Naive thymus-derived CD4-positive, alpha-beta T cell (primary cell): ENCODE measurements around the gene UXS1. TPM values are rescaled to one million over a fixed set of nuclear protein-coding genes. Genes with fewer than 3 reads are reported as not detected.
A peak's percentile ranks its signal among the peaks of the same experiment; 100 is the strongest.

Experiments
- ATAC-seq: fragments of 150-1000 bp; cut with Tn5 transposase; 2 replicates; pipeline ENCODE4 v1.10.0; 2021; ENCODE audit warnings: mild to moderate bottlenecking, moderate library complexity
- CTCF ChIA-PET: fragments of 350-600 bp; sonication (Branson Sonifier 250); formaldehyde crosslinking; loops from one replicate; lab custom pipeline; 2021; ENCODE audit warnings: antibody characterized with exemption; lab: Charles Lee
- POLR2A ChIA-PET: fragments of 350-600 bp; sonication (Branson Sonifier 250); formaldehyde crosslinking; loops from one replicate; lab custom pipeline; 2021; ENCODE audit warnings: antibody characterized with exemption, inconsistent platforms; lab: Charles Lee
- DNase-seq, 9 donors: peaks; one replicate each; pipeline versions ENCODE4 v3.0.0 to v3.0.0-alpha.2; 2020 to 2022; ENCODE audit warnings: mixed read lengths in 1 of 9
- H3K27ac ChIP-seq: one replicate; pipeline ENCODE4 v1.7.0; 2013; ENCODE audit warnings: mild to moderate bottlenecking, low read depth, low read length, moderate library complexity
- H3K27me3 ChIP-seq, 2 donors: one replicate each; pipeline ENCODE4 v1.7.0; 2013; ENCODE audit warnings: low read length in 2 of 2, mild to moderate bottlenecking in 2 of 2, moderate library complexity in 2 of 2; ENCODE audit not compliant: control insufficient read depth in 2 of 2, insufficient read depth in 2 of 2
- H3K36me3 ChIP-seq, 3 experiments: 1 replicate in 2 of 3; 2 replicates in 1 of 3; pipeline ENCODE4 v1.7.0; 2013; ENCODE audit warnings: low read length in 3 of 3, mild to moderate bottlenecking in 3 of 3, moderate library complexity in 1 of 3; ENCODE audit not compliant: insufficient read depth in 3 of 3, control insufficient read depth in 2 of 3
- H3K4me1 ChIP-seq, 2 donors: one replicate each; pipeline ENCODE4 v1.7.0; 2013; ENCODE audit warnings: low read length in 2 of 2, mild to moderate bottlenecking in 2 of 2, moderate library complexity in 1 of 2; ENCODE audit not compliant: control insufficient read depth in 2 of 2, insufficient read depth in 2 of 2
- H3K4me3 ChIP-seq: 2 replicates; pipeline ENCODE4 v1.7.0; 2013; ENCODE audit warnings: mild to moderate bottlenecking, low read length
- H3K9me3 ChIP-seq, 3 experiments: 1 replicate in 2 of 3; 2 replicates in 1 of 3; pipeline ENCODE4 v1.7.0; 2013; ENCODE audit warnings: low read length in 3 of 3; ENCODE audit not compliant: control insufficient read depth in 2 of 3
- H3K27ac Mint-ChIP-seq, 9 donors: one replicate each; pipeline ENCODE4 v1.8.0; 2020 to 2022; ENCODE audit warnings: mixed read lengths in 9 of 9, mild to moderate bottlenecking in 8 of 9, moderate library complexity in 5 of 9, inconsistent platforms in 2 of 9
- H3K27me3 Mint-ChIP-seq, 5 donors: one replicate each; pipeline ENCODE4 v1.8.0; 2021 to 2022; ENCODE audit warnings: mixed read lengths in 5 of 5, mild to moderate bottlenecking in 1 of 5
- H3K36me3 Mint-ChIP-seq, 5 donors: one replicate each; pipeline ENCODE4 v1.8.0; 2020 to 2022; ENCODE audit warnings: mixed read lengths in 5 of 5, mild to moderate bottlenecking in 3 of 5, inconsistent platforms in 1 of 5
- H3K4me1 Mint-ChIP-seq, 7 donors: one replicate each; pipeline ENCODE4 v1.8.0; 2020 to 2022; ENCODE audit warnings: mixed read lengths in 7 of 7, mild to moderate bottlenecking in 3 of 7, inconsistent platforms in 1 of 7
- H3K4me3 Mint-ChIP-seq, 10 donors: one replicate each; pipeline ENCODE4 v1.8.0; 2020 to 2022; ENCODE audit warnings: mild to moderate bottlenecking in 10 of 10, mixed read lengths in 10 of 10, moderate library complexity in 6 of 10, inconsistent platforms in 2 of 10
- H3K9me3 Mint-ChIP-seq, 11 donors: one replicate each; pipeline ENCODE4 v1.8.0; 2020 to 2022; ENCODE audit warnings: mixed read lengths in 11 of 11, mild to moderate bottlenecking in 4 of 11, inconsistent platforms in 1 of 11, moderate library complexity in 1 of 11
- intact Hi-C, 2 donors: fragments of 100-400 bp; cut with micrococcal nuclease; formaldehyde crosslinking; loops; one replicate each; pipeline ENCODE4 v1.15.1; 2023
- polyA plus RNA-seq, 2 donors: library from polyadenylated mRNA; unstranded; fragments of 300-500 nt; fragmentation: Illumina TruSeq; gene quantifications; one replicate each; pipeline ENCODE4 v1.2.3, GENCODE V29; 2021
- total RNA-seq, 6 experiments: library from RNA in 5 of 6; stranded (reverse) in 5 of 6; gene quantifications; 1 replicate in 5 of 6; 2 replicates in 1 of 6; pipeline ENCODE4 v1.2.3 and lab custom pipeline; 2021 to 2026

UXS1 gene
- total and polyA plus RNA-seq, 7 experiments from 2014 or later = 52.3 to 185 (median 93.3) TPM

DNA sequence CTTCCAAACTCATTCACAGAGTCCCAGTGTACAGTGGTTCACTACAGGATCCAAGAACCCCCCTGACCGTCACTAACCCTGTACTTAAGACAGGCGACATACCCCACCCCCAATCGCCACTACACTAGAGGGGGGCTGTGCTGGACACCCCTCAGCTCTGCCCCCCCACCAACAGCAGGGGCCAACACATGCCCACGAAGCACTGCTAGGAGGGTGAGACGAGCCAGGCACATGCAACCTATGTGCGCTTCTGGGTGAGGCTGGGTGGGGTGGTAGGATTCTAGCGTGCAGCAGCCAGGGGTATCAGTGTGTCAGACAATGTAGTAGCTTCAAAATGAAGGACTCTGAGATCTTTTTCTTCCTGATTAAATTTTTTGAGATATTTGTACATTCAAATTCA is 67.8 kb downstream of the UXS1 start:
- H3K27ac Mint-ChIP-seq = peak overlapping the region in 8 of 9 donors; percentile 3 to 81 (median 60)
- H3K36me3 Mint-ChIP-seq = peaks cover 13 to 55% (median 30%) of the 10 kb centered on the region in 5 donors
- Histone ChIP-seq H3K4me1 (no peaks in the 10 kb centered on the region), H3K27me3 (no peaks in the 10 kb centered on the region), H3K27ac (no peak overlapping the region), H3K9me3 (no peaks in the 10 kb centered on the region), H3K4me3 (no peak overlapping the region), H3K36me3 (peaks cover 9 to 77% (median 33%) of the 10 kb centered on the region in 3 experiments)
- no peak overlapping the region for H3K4me3 Mint-ChIP-seq
- H3K27me3 Mint-ChIP-seq = no peaks in the 10 kb centered on the region
- DNase-seq (no peak), ATAC-seq (no peak)
- H3K9me3 Mint-ChIP-seq = no peaks in the 10 kb centered on the region
- CTCF ChIA-PET = no interaction called here
- H3K4me1 Mint-ChIP-seq = peaks cover 8 to 34% (median 25%) of the 10 kb centered on the region in 7 donors
- intact Hi-C loops = loop anchor here in 1 of 2 donors (5.0 kb wide), 1 partner anchor 36 kb away; no protein-coding TSS in a partner anchor
- POLR2A ChIA-PET = no interaction called here

DNA sequence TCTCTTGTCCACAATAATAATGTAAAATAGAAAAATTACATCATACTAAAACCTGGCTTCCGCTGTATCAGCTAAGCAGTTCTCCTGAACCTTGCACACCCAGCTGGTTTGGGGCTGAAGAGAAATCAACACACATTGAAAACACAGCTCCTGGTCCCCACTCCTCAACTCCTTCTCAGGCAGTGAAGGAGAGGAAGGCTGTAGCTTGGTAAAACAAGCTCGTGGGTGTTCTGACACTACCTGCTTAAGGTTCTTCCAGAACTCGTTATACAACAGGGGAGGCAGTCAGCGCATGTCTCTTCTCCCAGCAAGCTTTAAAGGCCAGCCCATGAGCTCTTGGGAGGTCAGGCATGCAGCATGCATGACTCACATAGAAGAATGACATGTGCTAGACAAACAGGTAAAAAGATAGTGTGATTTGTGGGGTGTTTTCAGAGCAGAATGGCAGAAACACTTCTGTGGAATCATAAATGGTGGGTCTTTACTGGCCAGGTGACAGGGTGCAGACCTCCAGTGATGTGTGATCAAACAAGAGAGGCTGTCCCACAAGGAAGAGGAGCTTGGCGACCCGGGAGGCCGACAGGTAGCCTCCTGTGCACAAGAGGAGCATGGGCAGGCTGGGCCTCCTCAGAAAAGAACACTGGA is 69.1 kb downstream of the UXS1 start:
- no peak overlapping the region for H3K27ac ChIP-seq
- no peaks in the 10 kb centered on the region for H3K9me3 ChIP-seq
- Mint-ChIP-seq H3K27ac (peak overlapping the region in 6 of 9 donors; percentile 16 to 76 (median 57)), H3K27me3 (no peaks in the 10 kb centered on the region), H3K4me1 (peaks cover 8 to 31% (median 23%) of the 10 kb centered on the region in 7 donors), H3K4me3 (no peak overlapping the region), H3K9me3 (no peaks in the 10 kb centered on the region), H3K36me3 (peaks cover 13 to 62% (median 31%) of the 10 kb centered on the region in 5 donors)
- no peaks in the 10 kb centered on the region for H3K4me1 ChIP-seq
- ATAC-seq = no peak
- no peaks in the 10 kb centered on the region for H3K27me3 ChIP-seq
- POLR2A ChIA-PET = no interaction called here
- CTCF ChIA-PET = no interaction called here
- intact Hi-C loops = loop anchor here (5.0 kb wide), 1 partner anchor 37 kb away; no protein-coding TSS in a partner anchor
- peaks cover 9 to 89% (median 34%) of the 10 kb centered on the region in 3 experiments for H3K36me3 ChIP-seq
- DNase-seq = no peak
- H3K4me3 ChIP-seq = no peak overlapping the region

DNA sequence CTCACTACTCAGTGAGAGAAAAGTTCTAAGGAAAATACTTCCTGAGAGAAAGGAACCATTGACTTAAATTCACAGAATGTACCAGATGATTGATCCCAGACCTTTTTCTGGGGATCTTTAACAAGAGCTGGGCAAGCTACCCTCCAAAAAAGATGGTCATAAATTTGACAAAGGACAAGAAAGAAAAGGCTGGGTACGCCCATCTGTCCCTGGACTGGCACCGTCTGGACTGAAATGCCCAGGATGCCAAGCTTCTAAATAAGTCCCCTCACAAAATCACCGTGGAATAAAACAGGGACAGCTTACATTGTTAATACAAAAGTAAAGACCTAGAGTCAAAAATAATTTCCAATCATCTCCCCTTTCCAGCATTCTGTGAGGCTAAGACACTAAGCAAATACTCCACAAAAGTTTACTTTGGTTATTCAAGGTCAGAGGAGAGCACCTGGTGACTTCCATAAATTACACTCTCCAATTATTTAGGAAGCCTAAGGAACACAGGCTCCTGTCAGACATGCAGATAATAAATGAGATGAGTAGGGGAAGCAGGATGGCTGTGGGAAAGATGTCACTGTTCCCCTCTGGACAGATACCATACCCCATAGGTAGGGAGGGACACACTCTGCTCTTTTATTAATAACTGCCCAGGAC is 69.9 kb downstream of the UXS1 start:
- H3K4me1 ChIP-seq = no peaks in the 10 kb centered on the region
- DNase-seq (no peak), ATAC-seq (no peak)
- Mint-ChIP-seq H3K27me3 (no peaks in the 10 kb centered on the region), H3K36me3 (peaks cover 9 to 65% (median 28%) of the 10 kb centered on the region in 5 donors), H3K4me3 (no peak overlapping the region), H3K9me3 (no peaks in the 10 kb centered on the region), H3K27ac (peak overlapping the region in 8 of 9 donors; percentile 34 to 88 (median 51)), H3K4me1 (peaks cover 8 to 25% (median 22%) of the 10 kb centered on the region in 7 donors)
- ChIA-PET CTCF (no interaction called here), POLR2A (no interaction called here)
- no peaks in the 10 kb centered on the region for H3K27me3 ChIP-seq
- H3K27ac ChIP-seq = no peak overlapping the region
- no peaks in the 10 kb centered on the region for H3K9me3 ChIP-seq
- intact Hi-C loops = loop anchor here in 1 of 2 donors (5.0 kb wide), 1 partner anchor 38 kb away; no protein-coding TSS in a partner anchor
- H3K4me3 ChIP-seq = no peak overlapping the region
- peaks cover 9 to 93% (median 36%) of the 10 kb centered on the region in 3 experiments for H3K36me3 ChIP-seq

DNA sequence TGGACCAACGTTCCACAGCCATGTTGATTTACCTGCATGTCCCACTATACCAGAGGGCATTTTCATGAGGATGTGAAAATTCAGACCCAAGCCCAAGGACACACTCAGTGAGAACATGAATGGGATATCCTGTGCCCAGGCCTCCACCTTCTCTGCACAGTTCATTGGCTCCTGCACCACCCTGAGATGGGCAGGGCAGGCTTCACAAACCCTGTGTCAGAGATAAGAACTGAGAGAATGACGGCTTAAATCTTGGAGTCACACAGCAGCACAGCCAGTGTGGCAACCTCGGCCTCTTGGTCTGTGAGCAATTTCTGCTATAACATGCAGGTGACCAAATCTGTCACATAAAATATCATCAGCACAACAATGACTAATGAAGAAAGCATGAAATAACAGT is 71.9 kb downstream of the UXS1 start:
- peaks cover 4 to 89% (median 23%) of the 10 kb centered on the region in 3 experiments for H3K36me3 ChIP-seq
- DNase-seq (no peak), ATAC-seq (no peak)
- no peak overlapping the region for H3K4me3 ChIP-seq
- H3K9me3 ChIP-seq = no peaks in the 10 kb centered on the region
- H3K27ac ChIP-seq = no peak overlapping the region
- intact Hi-C loops = loop anchor here in 1 of 2 donors (5.0 kb wide), 1 partner anchor 40 kb away; no protein-coding TSS in a partner anchor
- H3K36me3 Mint-ChIP-seq = peaks cover 8 to 51% (median 16%) of the 10 kb centered on the region in 5 donors
- ChIA-PET CTCF (no interaction called here), POLR2A (no interaction called here)
- H3K27ac Mint-ChIP-seq = peak overlapping the region in 2 of 9 donors; percentile 33 to 52
- no peaks in the 10 kb centered on the region for H3K4me1 ChIP-seq
- H3K27me3 ChIP-seq = no peaks in the 10 kb centered on the region
- peaks cover 5 to 16% (median 8%) of the 10 kb centered on the region in 7 donors for H3K4me1 Mint-ChIP-seq
- H3K4me3 Mint-ChIP-seq = no peak overlapping the region
- H3K27me3 Mint-ChIP-seq = no peaks in the 10 kb centered on the region
- no peaks in the 10 kb centered on the region for H3K9me3 Mint-ChIP-seq

DNA sequence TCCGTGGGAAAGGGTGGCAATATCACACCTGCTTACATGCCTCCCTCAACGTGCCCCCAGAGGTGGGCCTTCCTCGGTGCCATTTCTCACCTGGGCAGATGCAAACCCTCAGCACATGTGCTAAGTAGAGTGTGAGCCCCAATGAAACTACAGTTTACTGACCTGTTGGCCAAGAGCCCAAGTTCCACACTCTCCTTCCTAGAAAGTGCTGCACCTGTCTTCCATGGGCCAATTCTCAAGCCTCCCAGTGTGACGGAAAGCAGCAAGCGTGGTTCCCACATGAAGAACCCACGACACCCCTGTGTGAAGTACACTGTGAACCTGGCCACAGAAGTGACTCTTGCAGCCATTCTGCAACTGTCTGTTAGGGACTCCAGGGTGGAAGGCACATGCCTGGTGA is 73.7 kb downstream of the UXS1 start:
- no peaks in the 10 kb centered on the region for H3K9me3 Mint-ChIP-seq
- Histone ChIP-seq H3K4me3 (no peak overlapping the region), H3K4me1 (no peaks in the 10 kb centered on the region), H3K27me3 (no peaks in the 10 kb centered on the region), H3K36me3 (peaks cover 4 to 89% (median 23%) of the 10 kb centered on the region in 3 experiments), H3K27ac (no peak overlapping the region), H3K9me3 (no peaks in the 10 kb centered on the region)
- no peak overlapping the region for H3K4me3 Mint-ChIP-seq
- H3K27ac Mint-ChIP-seq = peak overlapping the region in 4 of 9 donors; percentile 14 to 64 (median 31)
- H3K27me3 Mint-ChIP-seq = no peaks in the 10 kb centered on the region
- DNase-seq (no peak), ATAC-seq (no peak)
- peaks cover 4 to 44% (median 13%) of the 10 kb centered on the region in 5 donors for H3K36me3 Mint-ChIP-seq
- intact Hi-C loops = loop anchor here in 1 of 2 donors (5.0 kb wide), 1 partner anchor 42 kb away; no protein-coding TSS in a partner anchor
- ChIA-PET CTCF (interaction anchor here (1.3 kb wide), 1 partner anchor 15 kb away, joined by 5 read pairs; no protein-coding TSS in a partner anchor), POLR2A (no interaction called here)
- H3K4me1 Mint-ChIP-seq = peaks cover 0 to 21% (median 7%) of the 10 kb centered on the region in 7 donors

DNA sequence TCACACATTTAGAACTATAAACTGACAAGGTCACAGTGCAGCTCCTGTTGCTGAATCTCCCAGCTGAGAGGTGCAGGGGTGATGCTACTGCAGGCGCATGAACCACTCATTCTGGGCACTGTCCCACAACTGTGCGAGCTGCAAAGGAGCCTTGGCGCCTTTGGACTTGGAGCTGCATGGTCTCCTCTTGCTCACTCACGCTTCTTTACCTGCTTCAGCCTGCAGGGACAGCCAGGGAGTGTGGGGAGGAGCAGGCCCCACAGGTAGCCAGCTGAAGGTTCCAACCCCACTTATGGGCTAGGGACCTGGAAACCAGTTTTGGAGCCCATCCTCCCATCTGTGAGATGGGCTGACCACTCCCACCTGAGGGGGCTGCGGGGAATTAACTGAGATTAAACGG is 75.0 kb downstream of the UXS1 start:
- ChIA-PET CTCF (interaction anchor here (0.7 to 1.2 kb wide), 2 partner anchors 10 to 182 kb away, joined by 3 read pairs; no protein-coding TSS in a partner anchor), POLR2A (interaction anchor here (0.6 to 0.7 kb wide), 3 partner anchors 8 to 322 kb away, joined by 3 read pairs; no protein-coding TSS in a partner anchor)
- Mint-ChIP-seq H3K36me3 (peaks cover 0 to 34% (median 9%) of the 10 kb centered on the region in 5 donors), H3K4me3 (no peak overlapping the region), H3K27me3 (no peaks in the 10 kb centered on the region), H3K9me3 (no peaks in the 10 kb centered on the region), H3K27ac (peak overlapping the region in 3 of 9 donors; percentile 10 to 43 (median 35)), H3K4me1 (peaks cover 0 to 16% (median 5%) of the 10 kb centered on the region in 7 donors)
- Histone ChIP-seq H3K27ac (no peak overlapping the region), H3K9me3 (no peaks in the 10 kb centered on the region), H3K36me3 (peaks cover 4 to 89% (median 27%) of the 10 kb centered on the region in 3 experiments), H3K4me3 (no peak overlapping the region), H3K4me1 (no peaks in the 10 kb centered on the region), H3K27me3 (no peaks in the 10 kb centered on the region)
- DNase-seq (no peak), ATAC-seq (no peak)
- intact Hi-C loops = no loop called here
